ENCODE measurements around the gene LGI2.

LGI2 gene

DNA sequence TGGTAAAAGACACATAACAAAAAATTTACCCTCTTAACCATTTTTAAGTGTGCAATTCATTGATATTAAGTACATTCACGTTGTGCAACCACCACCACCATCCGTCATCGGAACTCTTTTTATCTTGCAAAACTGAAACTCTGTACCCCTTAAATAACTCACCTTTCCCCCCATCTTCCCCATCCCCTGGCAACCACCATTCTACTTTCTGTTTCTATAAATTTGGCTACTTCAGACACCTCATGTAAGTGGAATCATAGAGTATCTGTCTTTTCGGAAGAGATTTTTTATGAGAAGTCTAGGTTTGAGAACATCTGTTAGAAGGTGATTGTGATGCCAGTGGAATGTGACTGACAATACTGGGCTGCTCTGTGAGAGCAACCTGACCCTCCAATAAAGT lies 78.1 kb downstream of the LGI2 start:
- H3K27me3 Mint-ChIP-seq: no peaks in the 10 kb centered on the region
- H3K36me3 Mint-ChIP-seq: no peaks in the 10 kb centered on the region
- no peaks in the 10 kb centered on the region for H3K4me1 Mint-ChIP-seq
- DNase-seq: no peak
- H3K27ac Mint-ChIP-seq: no peak overlapping the region
- peaks cover 4% of the 10 kb centered on the region for H3K9me3 Mint-ChIP-seq
- no peak overlapping the region for H3K4me3 Mint-ChIP-seq
- CTCF ChIA-PET: no interaction called here

DNA sequence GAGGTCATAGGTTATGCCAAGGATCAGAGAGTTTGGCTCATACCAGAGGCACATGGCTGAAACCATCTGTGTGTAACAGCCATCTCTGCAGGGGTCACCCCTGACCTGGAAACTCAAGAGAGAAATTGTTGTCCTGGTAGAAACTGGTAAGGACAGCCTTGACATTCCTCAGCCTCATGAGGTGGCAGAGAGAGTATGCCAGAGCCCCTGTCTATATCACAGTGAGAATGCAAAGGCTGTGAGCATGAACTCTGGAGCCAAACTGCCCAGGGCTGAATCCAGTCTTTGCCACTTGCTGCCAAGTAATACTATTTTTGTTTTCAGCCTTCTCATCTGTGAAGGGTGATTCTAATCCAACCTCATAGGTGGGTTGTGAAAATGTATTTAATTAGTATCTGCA lies 80.8 kb downstream of the LGI2 start:
- no peaks in the 10 kb centered on the region for H3K36me3 Mint-ChIP-seq
- H3K27ac Mint-ChIP-seq: no peak overlapping the region
- H3K9me3 Mint-ChIP-seq: peaks cover 4% of the 10 kb centered on the region
- CTCF ChIA-PET: no interaction called here
- no peak overlapping the region for H3K4me3 Mint-ChIP-seq
- no peaks in the 10 kb centered on the region for H3K4me1 Mint-ChIP-seq
- DNase-seq: no peak
- H3K27me3 Mint-ChIP-seq: no peaks in the 10 kb centered on the region

All from activated naive CD4-positive, alpha-beta T cell treated with anti-CD3 and anti-CD28 coated beads, Interleukin-2, amount 10 ng/mL, durations not matched to agents 7 days and 5 days (primary cell).